NCI-H748 treated with DMSO at 0.1 percent for 48 hours (cell line): ENCODE results near the gene SLC9C1.

Experiments used
- DNase-seq: peaks from one replicate; lab custom pipeline; 2025; lab: John Stamatoyannopoulos, UW

SLC9C1 gene

DNA sequence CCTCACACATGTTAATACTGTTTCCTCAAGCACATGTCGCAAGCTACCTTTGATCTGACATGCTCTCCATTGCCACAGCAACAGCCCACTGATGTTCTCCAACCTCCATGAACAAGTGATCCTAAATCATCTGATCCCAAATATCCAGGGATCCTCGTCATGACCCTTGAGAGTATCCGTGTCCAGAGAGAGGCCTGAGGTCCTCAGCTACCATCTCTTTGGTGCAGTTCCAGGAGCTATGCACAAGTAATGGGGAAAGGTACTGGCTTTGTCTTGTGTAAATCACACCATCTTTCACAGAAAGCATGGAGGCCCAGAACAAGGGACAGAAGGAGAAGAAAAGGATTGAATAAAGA lies 163.4 kb downstream of the SLC9C1 start:
- DNase-seq, result no peak

- DNase-seq, result no peak
These were observed 163.9 kb downstream of the SLC9C1 start for GRCh38 chr3:112129925-112130637.

GRCh38 chr3:112128843-112129727 lies 164.9 kb downstream of the SLC9C1 start:
- no peak for DNase-seq

GRCh38 chr3:112127522-112128494 lies 166.2 kb downstream of the SLC9C1 start:
- no peak for DNase-seq

DNA sequence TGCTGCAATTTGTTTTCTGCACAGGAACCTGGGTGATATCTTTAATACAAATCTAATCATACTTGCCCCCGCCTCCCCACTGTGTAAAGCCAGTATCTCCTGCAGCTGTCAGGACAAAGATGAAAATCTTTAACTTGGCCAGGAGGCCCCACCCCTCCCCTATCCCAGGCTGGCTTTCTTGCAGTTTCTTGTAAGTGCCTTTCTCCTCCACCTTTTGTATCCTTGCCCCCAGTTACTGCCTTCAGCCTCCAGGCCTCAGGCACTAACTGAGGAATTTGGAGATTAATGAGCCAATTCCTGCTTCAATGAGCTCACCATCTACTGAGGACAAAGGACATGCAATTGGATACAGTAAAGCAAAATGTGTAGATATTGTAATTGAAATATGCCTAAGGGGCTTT lies 167.5 kb downstream of the SLC9C1 start:
- no peak for DNase-seq

DNA sequence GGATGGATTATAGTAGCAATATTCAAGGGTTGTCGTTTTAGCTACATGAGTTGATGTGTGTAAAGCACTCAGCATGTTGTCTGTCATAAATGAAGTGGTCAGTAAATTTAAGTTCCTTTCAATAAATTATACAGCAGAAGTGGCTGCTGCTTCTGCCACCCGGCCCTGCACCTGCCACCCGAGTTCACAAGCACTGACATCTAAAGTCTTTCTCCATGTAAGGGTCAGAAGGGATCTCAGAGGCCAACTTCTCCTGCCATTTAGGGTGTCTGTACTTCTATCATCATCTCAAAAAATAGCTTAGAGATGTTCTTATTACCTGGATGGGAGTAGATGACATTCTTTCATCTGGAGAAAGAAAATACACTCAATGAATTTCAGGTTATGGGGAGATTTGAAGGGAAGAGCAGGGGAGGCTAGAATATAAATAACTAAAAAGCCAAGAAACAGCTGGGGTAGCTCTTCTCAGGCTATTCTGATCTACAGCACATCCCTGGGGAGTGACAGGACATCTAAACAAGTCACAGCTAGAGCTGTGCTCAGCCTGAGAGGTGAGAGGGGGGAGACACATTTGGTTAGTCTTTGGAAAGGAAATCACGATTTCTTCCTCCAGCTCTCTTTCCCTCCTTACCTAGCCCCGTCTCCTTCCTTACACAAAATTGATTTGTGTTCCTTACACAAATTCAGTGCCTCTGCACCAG lies 169.0 kb downstream of the SLC9C1 start:
- no peak for DNase-seq

- no peak for DNase-seq
These were observed 170.5 kb downstream of the SLC9C1 start for GRCh38 chr3:112123548-112123947.

GRCh38 chr3:112122870-112123269 lies 171.1 kb downstream of the SLC9C1 start:
- no peak for DNase-seq

GRCh38 chr3:112121577-112122547 lies 172.2 kb downstream of the SLC9C1 start:
- DNase-seq, result no peak

DNA sequence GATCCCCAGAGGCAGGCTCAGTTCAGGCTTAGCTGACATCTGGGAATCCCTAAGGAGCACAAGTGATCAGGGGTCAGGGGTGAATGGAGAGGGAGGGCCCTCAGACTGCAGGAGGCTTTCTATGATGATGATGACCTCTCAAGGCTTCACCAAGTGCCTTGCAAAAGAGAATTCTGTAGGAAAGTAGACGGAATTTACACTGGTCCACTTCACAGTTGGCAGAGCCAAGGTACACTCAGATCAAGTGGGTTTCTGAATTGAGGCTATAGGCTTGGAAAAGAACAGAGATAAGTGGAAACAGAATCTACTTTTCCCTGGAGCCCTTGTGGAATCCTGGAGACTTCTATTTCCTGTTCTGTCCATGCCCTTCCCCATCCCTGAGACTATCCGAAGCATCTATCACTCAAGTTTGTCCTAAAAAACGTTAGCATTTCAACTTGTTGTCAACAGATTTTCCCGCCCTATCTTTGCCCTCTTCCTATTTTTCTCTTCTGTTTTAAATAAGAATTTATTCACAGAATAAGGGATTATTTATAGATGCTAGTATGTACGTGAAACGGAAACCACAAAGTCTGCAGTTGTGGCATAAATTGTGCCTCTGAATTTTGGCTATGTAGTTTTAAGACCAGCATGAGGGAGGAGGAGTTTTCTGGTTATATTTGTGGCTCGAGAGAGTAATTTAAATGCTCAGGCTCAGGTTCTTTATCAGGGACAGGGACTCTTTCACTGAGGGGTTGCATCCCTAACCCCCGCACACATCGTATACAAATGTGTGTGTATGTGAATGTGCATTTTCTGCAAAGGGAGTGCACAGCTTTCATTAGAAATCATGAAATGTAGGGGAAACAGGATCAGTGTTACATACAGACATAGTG lies 173.8 kb downstream of the SLC9C1 start:
- DNase-seq, result no peak

DNA sequence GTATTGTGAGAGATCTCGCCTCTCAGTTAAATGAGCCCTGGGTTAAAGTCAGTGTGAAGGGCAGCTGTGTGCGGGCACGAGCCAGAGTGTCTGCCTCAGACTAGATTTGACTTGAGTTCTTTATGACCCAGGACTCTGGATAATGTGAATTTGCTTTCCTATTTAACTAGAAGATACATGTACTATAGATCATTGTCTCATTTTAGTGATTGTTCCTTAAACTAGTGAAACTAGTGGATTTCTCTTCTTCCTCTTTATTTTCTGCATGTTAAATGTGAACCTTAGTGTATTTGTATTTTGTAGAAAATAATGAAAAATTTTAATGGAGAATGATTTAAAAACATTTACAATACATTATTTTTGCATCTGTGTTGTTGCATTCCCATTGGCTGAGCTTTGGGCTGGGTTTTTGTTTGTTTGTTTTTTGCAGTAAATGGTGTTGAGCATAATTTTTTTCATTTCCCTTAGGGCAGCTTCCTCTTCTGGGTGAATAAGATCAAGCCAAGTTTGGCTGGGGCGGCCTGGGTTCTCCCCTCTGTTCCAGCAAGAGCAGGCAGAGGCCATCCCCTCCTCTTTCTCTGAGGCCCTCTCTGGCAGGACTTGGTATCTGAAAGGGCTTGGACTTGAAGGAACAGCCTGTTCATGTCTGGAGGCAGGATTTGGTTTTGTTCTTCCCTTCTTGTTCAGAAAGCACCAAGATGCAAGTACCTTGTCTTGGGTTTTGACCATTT lies 176.0 kb downstream of the SLC9C1 start:
- DNase-seq, result no peak

GRCh38 chr3:112117415-112117814 lies 176.6 kb downstream of the SLC9C1 start:
- DNase-seq, result no peak

DNA sequence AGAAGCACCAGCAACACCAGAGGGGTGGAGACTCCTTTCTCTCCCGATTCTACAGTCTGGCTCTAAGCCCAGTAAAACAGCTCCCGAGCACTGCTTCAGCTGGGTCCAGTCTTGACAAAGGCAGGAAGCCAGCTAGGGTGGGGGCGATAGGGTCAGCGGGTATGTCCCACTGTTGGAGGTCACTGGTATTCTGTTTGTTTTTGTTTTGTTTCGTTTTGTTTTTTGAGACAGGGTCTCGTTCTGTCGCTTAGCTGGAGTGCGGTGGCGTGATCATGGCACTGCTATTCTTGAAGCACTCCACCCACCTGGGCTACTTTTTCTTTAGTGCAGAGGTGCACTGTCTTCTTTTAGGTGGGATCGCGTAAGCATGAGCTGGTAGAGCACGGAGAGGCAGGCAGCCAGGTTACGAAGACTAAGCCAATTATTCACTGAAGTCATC lies 177.2 kb downstream of the SLC9C1 start:
- DNase-seq, result no peak

- no peak for DNase-seq
These were observed 178.1 kb downstream of the SLC9C1 start for GRCh38 chr3:112115806-112116383.

DNA sequence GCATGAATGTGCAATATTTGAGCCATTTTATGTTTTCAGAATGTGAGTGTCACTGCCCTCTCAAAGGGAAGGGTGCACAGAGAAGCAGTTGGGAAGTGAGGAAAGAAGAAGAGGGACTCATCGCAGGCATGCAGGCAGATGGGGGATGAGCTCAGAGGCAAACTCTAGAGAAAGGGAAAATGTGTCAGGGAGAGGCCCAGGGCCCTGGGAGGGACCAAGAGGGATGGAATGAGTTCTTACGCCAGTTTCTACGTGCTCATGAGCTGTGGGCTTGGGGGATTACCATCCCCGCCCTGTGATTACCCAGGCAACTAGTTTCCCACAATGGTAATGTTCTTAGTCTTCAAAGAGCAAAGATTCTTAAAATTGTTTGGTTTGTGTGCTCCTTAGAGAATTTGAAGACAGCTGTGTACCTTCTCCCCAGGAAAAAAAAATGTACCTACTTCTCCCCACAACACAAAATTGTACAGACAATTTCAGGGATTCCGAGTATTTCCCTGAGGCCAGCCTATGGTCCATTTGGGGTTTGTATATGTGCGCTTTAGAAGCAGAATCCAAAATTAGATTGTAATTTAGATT lies 178.8 kb downstream of the SLC9C1 start:
- DNase-seq, result no peak

- DNase-seq, result no peak
These were observed 179.3 kb downstream of the SLC9C1 start for GRCh38 chr3:112114576-112115160.

- peak; percentile 22 for DNase-seq
These were observed 182.1 kb downstream of the SLC9C1 start for GRCh38 chr3:112111785-112112402.
